Heart left ventricle (tissue), 13 donors: ENCODE data around the gene LTBP2.

Experiments used
- POLR2A ChIP-seq, 2 donors: fragments of 450-650 bp; IDR thresholded peaks; one replicate each; pipeline ENCODE4 v1.6.1; 2017; ENCODE audit warnings: antibody characterized with exemption in 2 of 2, mild to moderate bottlenecking in 2 of 2, moderate library complexity in 2 of 2
- TF ChIP-seq, protein P1 (sequence below), 12 donors: fragments of 200-600 bp; sonication (generic) in 4 of 12; IDR thresholded peaks; one replicate each; pipeline versions ENCODE4 v1.5.0 to v1.8.0; 2018 to 2022; ENCODE audit warnings: antibody characterized with exemption in 12 of 12, mild to moderate bottlenecking in 5 of 12
- donor health status: ischemic (EF 13 %, LVEDD 7.1; RV severe dilation, severe dysfunction).
- donor health status: DM: no; HTN: yes; CAD: no.
- donor health status: DM: no; HTN: no; CAD: no.
- donor health status: ischemic (EF 25% LVEDD 6.9; RV normal size, moderate dysfunction).
- donor health status: ischemic (EF 25% LVEDD 5.7; RV mildly dilated, moderate dysfunction).
- donor health status: ischemic (EF 35%, LVEDD 5.7; RV mildly dilated, moderate dysfunction).
- donor health status: nonischemic (EF 11% LVEDD 7.7; RV severe dilation, severe dysfunction).
- donor health status: DM: yes; HTN: yes; CAD: no.
- donor health status: PGD.
- donor health status: ischemic (EF 29% LVEDD 5.4; RV normal size, mild dysfunction).
- donor health status: nonischemic (EF 23%, LVEDD 6.1; RV moderate dilation, normal function).

DNA sequence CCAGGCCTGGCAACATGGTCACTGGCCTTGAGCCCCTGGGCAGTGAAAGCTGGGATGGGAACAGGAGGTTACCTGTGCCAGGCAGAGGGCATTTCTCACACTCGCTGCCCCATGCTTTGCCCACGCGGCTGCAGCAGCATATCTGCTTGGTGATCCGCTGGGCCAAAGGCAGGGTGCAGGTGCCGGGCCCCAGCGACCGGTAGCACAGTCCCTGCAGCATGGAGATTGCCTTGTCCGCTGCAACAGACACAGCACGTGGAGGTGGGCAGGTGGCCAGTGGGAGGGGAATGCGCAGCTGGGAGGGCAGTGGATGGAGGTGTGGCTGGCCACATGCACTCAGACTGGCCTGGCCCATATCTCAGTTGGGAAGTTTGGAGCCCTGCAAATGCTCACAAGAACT is 83.2 kb downstream of the LTBP2 start:
- TF ChIP-seq, protein P1, sequence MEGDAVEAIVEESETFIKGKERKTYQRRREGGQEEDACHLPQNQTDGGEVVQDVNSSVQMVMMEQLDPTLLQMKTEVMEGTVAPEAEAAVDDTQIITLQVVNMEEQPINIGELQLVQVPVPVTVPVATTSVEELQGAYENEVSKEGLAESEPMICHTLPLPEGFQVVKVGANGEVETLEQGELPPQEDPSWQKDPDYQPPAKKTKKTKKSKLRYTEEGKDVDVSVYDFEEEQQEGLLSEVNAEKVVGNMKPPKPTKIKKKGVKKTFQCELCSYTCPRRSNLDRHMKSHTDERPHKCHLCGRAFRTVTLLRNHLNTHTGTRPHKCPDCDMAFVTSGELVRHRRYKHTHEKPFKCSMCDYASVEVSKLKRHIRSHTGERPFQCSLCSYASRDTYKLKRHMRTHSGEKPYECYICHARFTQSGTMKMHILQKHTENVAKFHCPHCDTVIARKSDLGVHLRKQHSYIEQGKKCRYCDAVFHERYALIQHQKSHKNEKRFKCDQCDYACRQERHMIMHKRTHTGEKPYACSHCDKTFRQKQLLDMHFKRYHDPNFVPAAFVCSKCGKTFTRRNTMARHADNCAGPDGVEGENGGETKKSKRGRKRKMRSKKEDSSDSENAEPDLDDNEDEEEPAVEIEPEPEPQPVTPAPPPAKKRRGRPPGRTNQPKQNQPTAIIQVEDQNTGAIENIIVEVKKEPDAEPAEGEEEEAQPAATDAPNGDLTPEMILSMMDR (IDR thresholded peaks at IDR 0.05) = no peak
- no peak for TF ChIP-seq POLR2A (IDR thresholded peaks at IDR 0.05)
